Measurements from ENCODE around the gene HSPD1. TPM values are rescaled to one million over a fixed set of nuclear protein-coding genes. Genes with fewer than 3 reads are reported as not detected.

HSPD1 gene
- total and polyA plus RNA-seq, 10 of the 15 experiments (the other 5 are each of a cell fraction or from before 2014, with no cell fraction given) = 345 to 1,169 (median 695) TPM

DNA sequence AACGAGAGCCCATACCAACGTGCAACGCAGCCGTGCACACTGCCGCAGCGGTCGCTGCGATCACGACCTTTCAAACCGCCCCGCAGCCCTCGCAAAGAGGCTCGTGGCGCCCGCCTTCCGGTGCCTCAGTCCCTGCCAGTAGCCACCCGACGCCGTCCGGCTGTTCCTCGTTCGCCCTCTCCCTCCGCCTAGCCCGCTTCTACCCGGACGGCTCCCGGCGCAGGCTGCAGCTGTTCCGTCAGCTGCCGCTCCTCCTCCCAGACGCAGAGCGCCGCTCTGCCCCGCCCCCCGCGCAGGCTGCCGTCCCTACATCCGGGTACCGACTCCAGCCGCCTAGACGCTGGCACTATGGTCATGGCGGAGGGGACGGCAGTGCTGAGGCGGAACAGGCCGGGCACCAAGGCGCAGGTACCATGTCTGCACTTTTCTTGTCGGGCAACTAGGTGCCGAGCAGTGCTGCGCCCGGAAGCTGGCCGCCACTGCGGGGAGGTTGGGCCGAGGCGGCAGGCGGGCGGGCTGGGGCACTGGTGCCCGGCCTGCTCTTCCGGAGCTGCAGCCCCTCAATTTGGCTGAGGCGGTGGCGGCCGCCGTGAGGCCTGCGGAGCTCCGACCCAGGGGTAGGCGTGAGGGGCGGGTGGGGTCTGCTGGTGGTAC, 16.2 kb upstream of the HSPD1 start, which contains the start of gene MOB4 (continued):
- TF ChIP-seq, protein P1, sequence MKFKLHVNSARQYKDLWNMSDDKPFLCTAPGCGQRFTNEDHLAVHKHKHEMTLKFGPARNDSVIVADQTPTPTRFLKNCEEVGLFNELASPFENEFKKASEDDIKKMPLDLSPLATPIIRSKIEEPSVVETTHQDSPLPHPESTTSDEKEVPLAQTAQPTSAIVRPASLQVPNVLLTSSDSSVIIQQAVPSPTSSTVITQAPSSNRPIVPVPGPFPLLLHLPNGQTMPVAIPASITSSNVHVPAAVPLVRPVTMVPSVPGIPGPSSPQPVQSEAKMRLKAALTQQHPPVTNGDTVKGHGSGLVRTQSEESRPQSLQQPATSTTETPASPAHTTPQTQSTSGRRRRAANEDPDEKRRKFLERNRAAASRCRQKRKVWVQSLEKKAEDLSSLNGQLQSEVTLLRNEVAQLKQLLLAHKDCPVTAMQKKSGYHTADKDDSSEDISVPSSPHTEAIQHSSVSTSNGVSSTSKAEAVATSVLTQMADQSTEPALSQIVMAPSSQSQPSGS (IDR thresholded peaks at IDR 0.05; ENCODE audit: low read length) = no peak
- TF ChIP-seq MYB (IDR thresholded peaks at IDR 0.05; ENCODE audit: borderline replicate concordance, low read depth, low read length) = 0 out of 2 replicates have a peak, but pooled peaks have one; percentile 47
- TF ChIP-seq MLLT1 (IDR thresholded peaks at IDR 0.05) = peak; percentile 48; the same call in 1 of the 2 replicates
- peak; percentile 86 for TF ChIP-seq SMAD5 (IDR thresholded peaks at IDR 0.05; ENCODE audit: low read depth)
- TF ChIP-seq CHD1 (IDR thresholded peaks at IDR 0.05; ENCODE audit: low read depth, low read length) = peak; percentile 60; the same call in 1 of the 2 replicates
- TF ChIP-seq GABPA (IDR thresholded peaks at IDR 0.05; ENCODE audit: low read depth) = peak; percentile 77; the same call in 1 of the 2 replicates
- TF ChIP-seq EGR1 (IDR thresholded peaks at IDR 0.05; ENCODE audit: borderline replicate concordance in 1 of 2, low read depth in 2 of 2, low read length in 2 of 2) = peak; percentile 81 to 100
- TF ChIP-seq, protein P2, sequence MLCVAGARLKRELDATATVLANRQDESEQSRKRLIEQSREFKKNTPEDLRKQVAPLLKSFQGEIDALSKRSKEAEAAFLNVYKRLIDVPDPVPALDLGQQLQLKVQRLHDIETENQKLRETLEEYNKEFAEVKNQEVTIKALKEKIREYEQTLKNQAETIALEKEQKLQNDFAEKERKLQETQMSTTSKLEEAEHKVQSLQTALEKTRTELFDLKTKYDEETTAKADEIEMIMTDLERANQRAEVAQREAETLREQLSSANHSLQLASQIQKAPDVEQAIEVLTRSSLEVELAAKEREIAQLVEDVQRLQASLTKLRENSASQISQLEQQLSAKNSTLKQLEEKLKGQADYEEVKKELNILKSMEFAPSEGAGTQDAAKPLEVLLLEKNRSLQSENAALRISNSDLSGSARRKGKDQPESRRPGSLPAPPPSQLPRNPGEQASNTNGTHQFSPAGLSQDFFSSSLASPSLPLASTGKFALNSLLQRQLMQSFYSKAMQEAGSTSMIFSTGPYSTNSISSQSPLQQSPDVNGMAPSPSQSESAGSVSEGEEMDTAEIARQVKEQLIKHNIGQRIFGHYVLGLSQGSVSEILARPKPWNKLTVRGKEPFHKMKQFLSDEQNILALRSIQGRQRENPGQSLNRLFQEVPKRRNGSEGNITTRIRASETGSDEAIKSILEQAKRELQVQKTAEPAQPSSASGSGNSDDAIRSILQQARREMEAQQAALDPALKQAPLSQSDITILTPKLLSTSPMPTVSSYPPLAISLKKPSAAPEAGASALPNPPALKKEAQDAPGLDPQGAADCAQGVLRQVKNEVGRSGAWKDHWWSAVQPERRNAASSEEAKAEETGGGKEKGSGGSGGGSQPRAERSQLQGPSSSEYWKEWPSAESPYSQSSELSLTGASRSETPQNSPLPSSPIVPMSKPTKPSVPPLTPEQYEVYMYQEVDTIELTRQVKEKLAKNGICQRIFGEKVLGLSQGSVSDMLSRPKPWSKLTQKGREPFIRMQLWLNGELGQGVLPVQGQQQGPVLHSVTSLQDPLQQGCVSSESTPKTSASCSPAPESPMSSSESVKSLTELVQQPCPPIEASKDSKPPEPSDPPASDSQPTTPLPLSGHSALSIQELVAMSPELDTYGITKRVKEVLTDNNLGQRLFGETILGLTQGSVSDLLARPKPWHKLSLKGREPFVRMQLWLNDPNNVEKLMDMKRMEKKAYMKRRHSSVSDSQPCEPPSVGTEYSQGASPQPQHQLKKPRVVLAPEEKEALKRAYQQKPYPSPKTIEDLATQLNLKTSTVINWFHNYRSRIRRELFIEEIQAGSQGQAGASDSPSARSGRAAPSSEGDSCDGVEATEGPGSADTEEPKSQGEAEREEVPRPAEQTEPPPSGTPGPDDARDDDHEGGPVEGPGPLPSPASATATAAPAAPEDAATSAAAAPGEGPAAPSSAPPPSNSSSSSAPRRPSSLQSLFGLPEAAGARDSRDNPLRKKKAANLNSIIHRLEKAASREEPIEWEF (IDR thresholded peaks at IDR 0.05; ENCODE audit: insufficient replicate concordance, low read depth, low read length) = no peak
- peak; percentile 93 for TF ChIP-seq NR2F1 (conservative IDR thresholded peaks at IDR 0.05)
- peak; percentile 95 for TF ChIP-seq HDGF (IDR thresholded peaks at IDR 0.05)
- TF ChIP-seq, protein P3, sequence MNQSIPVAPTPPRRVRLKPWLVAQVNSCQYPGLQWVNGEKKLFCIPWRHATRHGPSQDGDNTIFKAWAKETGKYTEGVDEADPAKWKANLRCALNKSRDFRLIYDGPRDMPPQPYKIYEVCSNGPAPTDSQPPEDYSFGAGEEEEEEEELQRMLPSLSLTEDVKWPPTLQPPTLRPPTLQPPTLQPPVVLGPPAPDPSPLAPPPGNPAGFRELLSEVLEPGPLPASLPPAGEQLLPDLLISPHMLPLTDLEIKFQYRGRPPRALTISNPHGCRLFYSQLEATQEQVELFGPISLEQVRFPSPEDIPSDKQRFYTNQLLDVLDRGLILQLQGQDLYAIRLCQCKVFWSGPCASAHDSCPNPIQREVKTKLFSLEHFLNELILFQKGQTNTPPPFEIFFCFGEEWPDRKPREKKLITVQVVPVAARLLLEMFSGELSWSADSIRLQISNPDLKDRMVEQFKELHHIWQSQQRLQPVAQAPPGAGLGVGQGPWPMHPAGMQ (IDR thresholded peaks at IDR 0.05; ENCODE audit: borderline replicate concordance) = no peak
- no peak for TF ChIP-seq SUPT20H (IDR thresholded peaks at IDR 0.05; ENCODE audit: borderline replicate concordance, control insufficient read depth, low read depth, low read length)
- peak; percentile 80; the same call in 1 of the 2 replicates for TF ChIP-seq SMARCA5 (IDR thresholded peaks at IDR 0.05)
- TF ChIP-seq IKZF2 (IDR thresholded peaks at IDR 0.05) = peak; percentile 44 to 70; a peak in 3 of 4 replicates
- TF ChIP-seq DPF2 (IDR thresholded peaks at IDR 0.05) = peak; percentile 73
- no peak for TF ChIP-seq USF1 (IDR thresholded peaks at IDR 0.05; ENCODE audit: borderline replicate concordance, extremely low read length, insufficient read depth, low read depth, low read length)
- peak; percentile 85 for TF ChIP-seq PKNOX1 (IDR thresholded peaks at IDR 0.05)
